Activated naive CD4-positive, alpha-beta T cell treated with anti-CD3 and anti-CD28 coated beads, Interleukin-2, amount 50 U/mL, for 72 hours (primary cell): ENCODE results near the gene CD300LD. TPM values are rescaled to one million over a fixed set of nuclear protein-coding genes. Genes with fewer than 3 reads are reported as not detected.
A peak's percentile ranks its signal among the peaks of the same experiment; 100 is the strongest.

Source experiments
- ATAC-seq, 2 donors: fragments of 150-1000 bp; cut with Tn5 transposase; 2 replicates each; pipeline ENCODE4 v1.10.0; 2021; ENCODE audit warnings: mild to moderate bottlenecking in 2 of 2, moderate library complexity in 2 of 2
- DNase-seq, 2 donors: peaks; one replicate each; pipeline ENCODE4 v3.0.0; 2021 to 2022; ENCODE audit warnings: low spot score in 2 of 2
- H3K27ac Mint-ChIP-seq, 2 donors: one replicate each; pipeline ENCODE4 v1.8.0; 2022; ENCODE audit warnings: mild to moderate bottlenecking in 2 of 2, mixed read lengths in 2 of 2
- H3K36me3 Mint-ChIP-seq, 2 donors: one replicate each; pipeline ENCODE4 v1.8.0; 2022; ENCODE audit warnings: mixed read lengths in 2 of 2
- H3K9me3 Mint-ChIP-seq, 2 donors: one replicate each; pipeline ENCODE4 v1.8.0; 2022; ENCODE audit warnings: mixed read lengths in 2 of 2
- total RNA-seq, 2 donors: library from RNA; stranded (reverse); gene quantifications; one replicate each; pipeline ENCODE4 v1.2.3, GENCODE V29; 2022

The CD300LD gene
- total RNA-seq, 2 donors from 2014 or later, result not detected

DNA sequence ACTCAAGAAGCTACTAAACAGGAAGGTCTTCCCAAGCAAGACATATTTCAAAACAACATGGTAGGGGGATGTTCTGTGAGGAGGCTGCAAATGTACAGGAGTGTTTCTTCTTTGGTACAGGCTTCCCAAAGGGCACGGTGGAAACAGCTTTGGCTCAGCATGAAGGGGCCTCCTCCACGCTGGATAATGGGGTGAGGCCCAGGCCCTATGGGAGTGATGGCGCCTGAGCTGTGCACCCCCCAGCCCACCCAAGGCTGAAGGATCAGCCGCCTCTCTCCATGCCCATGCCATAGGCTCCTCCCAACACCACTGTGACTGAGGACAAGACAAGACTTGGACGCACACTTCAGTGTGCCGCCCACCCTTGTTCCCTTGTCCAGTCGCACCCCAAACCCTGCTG, 24.6 kb upstream of the CD300LD start:
- ATAC-seq (no peak), DNase-seq (no peak)
- H3K9me3 Mint-ChIP-seq, result no peaks in the 10 kb centered on the region
- H3K27ac Mint-ChIP-seq, result no peak overlapping the region
- H3K36me3 Mint-ChIP-seq, result no peaks in the 10 kb centered on the region

DNA sequence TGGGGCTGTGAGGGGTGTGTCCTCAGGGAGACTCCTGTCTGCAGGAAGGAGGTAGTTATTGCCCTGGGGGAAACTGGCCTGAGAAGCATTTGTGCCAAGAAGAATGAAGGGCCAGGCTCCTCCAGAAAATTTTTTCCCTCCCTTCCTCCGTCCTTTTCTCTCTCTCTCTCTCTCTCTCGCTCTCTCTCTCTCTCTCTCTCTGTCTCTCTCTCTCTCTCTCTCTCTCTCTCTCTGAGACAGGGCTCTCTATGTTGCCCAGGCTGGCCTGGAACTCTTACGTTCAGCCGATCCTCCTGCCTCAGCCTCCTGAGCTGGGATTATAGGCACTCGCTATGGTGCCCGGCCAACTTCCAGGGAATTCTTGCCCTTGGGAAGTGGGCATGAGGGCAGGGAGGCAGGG, 20.0 kb upstream of the CD300LD start:
- Mint-ChIP-seq H3K36me3 (no peaks in the 10 kb centered on the region), H3K9me3 (no peaks in the 10 kb centered on the region), H3K27ac (no peak overlapping the region)
- no peak for DNase-seq
- no peak for ATAC-seq

DNA sequence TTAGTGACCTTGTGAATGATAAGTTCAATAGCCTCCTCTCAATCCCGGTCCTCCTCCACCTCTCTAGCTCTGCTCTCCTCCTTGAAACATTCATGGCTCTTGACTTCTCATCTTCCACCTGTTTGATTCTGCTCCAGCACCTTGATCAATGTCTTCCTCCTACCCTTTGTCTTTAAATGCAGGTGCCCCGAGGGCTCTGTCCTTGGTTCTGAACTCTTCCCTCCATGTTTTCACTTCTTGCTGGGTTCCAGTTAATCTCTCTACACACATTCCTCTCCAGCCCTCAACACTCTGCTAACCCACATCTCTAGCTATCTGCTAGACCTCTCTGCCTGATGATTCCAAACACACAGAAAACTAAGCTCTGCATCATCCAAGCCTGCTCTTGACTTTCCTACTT, 18.0 kb upstream of the CD300LD start:
- ATAC-seq (no peak), DNase-seq (no peak)
- Mint-ChIP-seq H3K27ac (no peak overlapping the region), H3K36me3 (no peaks in the 10 kb centered on the region), H3K9me3 (no peaks in the 10 kb centered on the region)

DNA sequence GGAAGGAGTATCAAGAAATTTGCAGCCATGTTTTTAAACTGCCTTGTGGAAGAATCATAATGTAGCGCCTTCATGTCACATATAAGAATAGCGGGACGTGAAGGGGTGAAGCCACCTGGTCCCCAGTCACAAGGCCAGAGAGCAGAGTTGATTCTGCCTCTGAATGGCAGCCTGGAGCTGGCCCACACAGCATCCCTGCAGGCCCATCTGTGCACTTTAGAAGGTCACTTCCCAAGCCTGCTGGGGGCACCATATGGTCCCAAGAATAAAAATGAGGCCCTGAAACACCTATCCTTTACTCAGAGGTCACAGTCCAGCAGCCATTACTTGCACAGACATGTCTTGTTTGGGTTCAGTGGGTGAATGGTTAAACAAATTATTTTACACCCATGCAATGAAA, 16.4 kb upstream of the CD300LD start:
- H3K9me3 Mint-ChIP-seq, result no peaks in the 10 kb centered on the region
- no peak overlapping the region for H3K27ac Mint-ChIP-seq
- ATAC-seq, result no peak
- no peaks in the 10 kb centered on the region for H3K36me3 Mint-ChIP-seq
- no peak for DNase-seq

DNA sequence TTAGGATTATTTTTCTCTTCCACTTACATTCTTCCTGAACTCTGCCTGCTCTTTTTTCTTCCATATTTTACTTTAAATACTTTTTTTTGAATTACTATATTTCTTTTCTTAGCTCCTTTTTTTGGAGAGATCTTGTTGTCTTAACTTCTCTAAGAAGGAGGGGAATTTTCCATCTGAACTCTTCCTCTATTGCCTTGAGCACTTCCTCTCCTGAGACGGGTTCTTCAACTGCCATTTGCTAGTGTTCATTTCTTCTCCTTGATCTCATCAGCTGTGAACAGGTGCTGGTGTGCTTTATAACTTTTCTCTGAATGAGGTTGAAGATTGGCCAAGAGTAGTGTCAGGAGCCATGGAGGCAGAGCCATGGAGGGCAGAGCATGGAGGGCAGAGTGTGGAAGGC, 15.1 kb upstream of the CD300LD start:
- ATAC-seq (no peak), DNase-seq (no peak)
- Mint-ChIP-seq H3K36me3 (no peaks in the 10 kb centered on the region), H3K9me3 (no peaks in the 10 kb centered on the region), H3K27ac (no peak overlapping the region)

DNA sequence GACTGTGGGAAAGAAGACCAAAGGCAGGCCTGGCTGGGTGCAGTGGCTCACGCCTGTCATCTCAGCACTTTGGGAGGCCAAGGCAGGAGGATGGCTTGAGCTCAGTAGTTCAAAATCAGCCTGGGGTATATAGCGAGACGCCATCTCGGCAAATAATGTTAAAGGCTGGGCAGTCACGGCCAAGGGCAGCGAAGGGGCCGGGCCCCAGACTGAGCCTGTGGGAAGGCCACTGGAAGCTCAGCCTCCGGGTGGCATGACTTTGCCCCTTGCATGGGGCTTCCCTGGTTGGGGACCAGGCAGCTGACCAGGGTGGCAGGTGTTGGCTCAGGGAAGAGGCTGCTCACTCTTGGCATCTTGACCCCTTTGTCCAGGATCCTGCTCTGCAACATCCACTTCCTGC, 14.0 kb upstream of the CD300LD start:
- Mint-ChIP-seq H3K9me3 (no peaks in the 10 kb centered on the region), H3K36me3 (no peaks in the 10 kb centered on the region), H3K27ac (no peak overlapping the region)
- DNase-seq, result no peak
- ATAC-seq, result no peak

DNA sequence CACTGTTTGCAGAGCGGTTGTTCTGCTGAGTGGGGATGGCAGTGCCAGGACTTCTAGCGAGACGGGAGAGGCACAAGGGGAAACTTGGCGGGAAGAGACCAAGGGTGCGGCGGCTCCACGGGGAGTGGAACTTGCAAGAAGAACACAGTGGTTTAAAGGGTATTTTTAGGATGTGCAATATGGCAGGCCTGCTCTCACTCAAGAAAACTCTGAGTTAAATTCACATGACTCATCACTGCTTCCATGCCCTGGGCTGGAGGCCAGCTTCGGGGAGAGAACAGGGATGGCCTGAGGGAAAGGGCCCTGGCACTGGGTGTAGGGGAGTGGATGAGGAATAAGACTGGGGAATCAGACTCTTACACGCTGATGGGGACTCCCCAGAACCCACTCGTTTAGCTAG, 13.3 kb upstream of the CD300LD start:
- Mint-ChIP-seq H3K9me3 (no peaks in the 10 kb centered on the region), H3K36me3 (no peaks in the 10 kb centered on the region), H3K27ac (no peak overlapping the region)
- ATAC-seq (no peak), DNase-seq (no peak)

DNA sequence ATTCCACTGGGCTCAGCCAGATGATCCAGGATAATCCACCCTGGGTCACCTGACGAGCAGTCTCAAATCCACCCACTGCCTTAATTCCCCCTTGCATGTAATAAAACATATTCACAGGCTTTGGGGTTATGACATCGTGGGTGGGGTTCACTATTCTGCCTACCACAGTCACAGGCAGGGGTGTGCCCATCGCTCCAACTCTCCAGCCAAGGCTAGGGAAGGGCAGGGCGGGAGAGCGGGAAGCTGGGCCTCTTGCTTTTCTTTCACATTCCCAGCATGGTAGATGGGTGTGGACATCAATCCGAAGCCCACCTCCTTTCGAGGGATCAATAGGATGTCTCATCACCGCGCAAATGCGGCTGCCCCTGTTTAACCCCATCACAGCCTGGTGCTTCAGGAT, 12.7 kb upstream of the CD300LD start:
- DNase-seq (no peak), ATAC-seq (no peak)
- Mint-ChIP-seq H3K9me3 (no peaks in the 10 kb centered on the region), H3K27ac (no peak overlapping the region), H3K36me3 (no peaks in the 10 kb centered on the region)

DNA sequence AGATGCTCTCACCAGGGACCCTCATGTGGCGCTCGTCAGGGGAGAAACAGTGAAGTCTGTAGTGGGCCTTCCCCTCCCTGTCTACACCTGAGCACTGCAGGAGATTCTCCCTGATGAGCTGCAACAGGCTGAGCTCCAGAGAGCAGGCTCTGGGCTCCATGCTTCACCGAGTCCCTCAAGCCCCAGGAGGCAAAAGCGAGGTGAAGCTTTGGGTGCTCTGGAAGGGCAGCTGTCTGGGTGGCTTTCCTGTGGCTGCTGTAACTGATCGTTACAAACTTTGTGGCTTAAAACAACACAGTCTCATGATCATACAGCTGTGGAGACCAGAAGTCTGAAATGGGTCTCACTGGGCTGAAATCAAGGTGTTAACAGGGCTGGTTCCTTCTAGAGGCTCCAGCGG, 12.1 kb upstream of the CD300LD start:
- DNase-seq, result no peak
- ATAC-seq, result no peak
- Mint-ChIP-seq H3K27ac (no peak overlapping the region), H3K9me3 (no peaks in the 10 kb centered on the region), H3K36me3 (no peaks in the 10 kb centered on the region)

DNA sequence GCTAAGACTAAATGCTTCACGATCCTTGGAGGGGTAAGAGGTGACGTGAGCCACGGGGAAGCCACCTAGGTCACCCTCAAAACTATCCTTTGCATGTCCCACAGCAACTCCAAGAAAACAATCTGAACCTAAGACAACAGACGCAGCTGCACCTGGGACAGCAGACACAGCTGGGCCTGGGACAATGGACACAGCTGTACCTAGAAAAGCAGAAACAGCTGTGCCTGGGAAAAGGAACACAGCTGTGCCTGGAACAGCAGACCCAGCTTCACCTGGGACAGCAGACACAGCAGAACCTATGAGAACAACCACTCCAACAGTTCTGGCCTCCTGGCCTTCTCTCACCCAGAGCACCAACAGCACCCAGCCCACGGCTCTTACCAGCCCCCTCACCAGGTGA, 11.7 kb upstream of the CD300LD start:
- Mint-ChIP-seq H3K27ac (no peak overlapping the region), H3K9me3 (no peaks in the 10 kb centered on the region), H3K36me3 (no peaks in the 10 kb centered on the region)
- no peak for DNase-seq
- ATAC-seq, result no peak

DNA sequence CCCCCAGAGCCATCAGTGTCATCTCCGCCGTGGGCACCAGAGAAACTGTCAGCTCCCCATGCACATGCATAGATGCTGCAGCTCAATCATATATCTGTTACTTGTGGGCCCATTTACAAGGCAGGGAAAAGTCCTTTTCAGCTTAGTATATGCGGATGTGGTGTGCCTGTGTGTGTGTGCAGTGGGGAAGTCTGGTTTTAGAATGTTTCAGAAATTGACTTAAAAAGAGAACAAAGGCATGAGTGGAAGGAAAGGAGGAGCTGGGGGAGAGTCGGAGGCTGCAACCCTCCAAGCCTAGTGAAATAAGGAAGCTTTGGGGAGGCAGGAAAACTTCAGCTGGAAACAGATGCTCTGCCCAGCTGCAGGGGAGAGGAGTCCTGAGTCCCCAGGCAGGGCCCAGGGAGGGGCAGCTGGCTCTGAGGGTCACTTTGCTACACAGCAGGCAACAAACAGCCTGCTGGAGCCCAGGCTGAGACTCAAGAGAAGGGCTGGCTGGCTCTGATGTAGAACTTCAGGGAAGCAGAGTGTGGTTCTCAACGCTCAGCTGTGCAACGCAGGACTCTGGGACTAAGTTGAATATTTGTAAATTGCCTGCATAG, 11.1 kb upstream of the CD300LD start:
- ATAC-seq (no peak), DNase-seq (no peak)
- Mint-ChIP-seq H3K27ac (no peak overlapping the region), H3K9me3 (no peaks in the 10 kb centered on the region), H3K36me3 (no peaks in the 10 kb centered on the region)

DNA sequence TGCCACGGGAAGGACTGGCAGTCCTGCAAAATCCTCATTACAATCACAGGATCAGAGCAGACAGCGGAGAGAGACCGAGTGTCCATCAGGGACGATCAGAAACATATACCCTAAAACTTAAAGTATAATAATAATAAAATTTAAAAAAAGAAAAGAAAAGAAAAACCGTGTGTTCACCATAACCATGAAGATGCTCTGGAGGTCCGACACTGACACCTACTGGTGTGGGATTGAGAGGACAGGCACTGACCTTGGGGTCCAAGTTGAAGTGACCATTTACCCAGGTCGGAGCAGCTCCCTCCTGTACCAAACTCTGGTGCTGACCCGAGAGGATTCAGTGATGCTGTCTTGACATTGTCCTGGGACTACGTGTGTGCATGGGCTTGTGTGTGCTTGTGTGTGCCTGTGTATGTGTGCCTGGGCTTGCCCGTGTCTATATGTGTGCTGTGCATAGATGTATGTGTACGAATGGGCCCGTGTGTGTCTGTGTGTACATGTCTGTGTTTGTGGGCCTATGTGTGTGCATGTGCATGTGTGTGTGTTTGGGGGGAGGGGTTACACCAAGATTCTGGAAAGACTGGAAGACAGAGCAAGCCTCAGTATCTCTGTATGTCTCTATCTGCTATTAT, 10.0 kb upstream of the CD300LD start:
- ATAC-seq, result peak in 1 of 2 donors; percentile 56
- Mint-ChIP-seq H3K36me3 (no peaks in the 10 kb centered on the region), H3K27ac (no peak overlapping the region), H3K9me3 (no peaks in the 10 kb centered on the region)
- DNase-seq, result peak in 1 of 2 donors; percentile 46

DNA sequence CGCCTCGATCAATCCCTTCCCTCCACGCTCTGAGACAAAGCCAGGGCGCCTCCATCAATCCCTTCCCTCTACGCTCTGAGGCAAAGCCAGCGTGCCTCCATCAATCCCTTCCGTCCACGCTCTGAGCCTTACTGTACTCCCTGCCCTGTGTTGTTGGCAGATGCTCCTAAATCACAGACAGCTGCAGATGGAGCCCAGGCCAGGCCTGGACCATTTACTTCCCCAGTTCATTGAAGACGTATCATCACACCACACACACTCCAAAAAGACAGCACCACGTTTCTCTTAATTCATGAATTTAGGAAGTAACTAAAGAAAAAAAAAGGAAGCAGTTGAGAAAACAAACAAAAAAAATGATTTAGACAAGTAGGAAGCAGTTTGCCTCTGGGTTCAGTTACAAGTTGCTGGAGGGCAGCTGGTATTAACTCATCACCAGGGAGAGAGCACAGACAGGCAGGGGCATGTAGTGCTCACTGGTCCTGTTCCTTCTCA, 7.4 kb upstream of the CD300LD start:
- no peaks in the 10 kb centered on the region for H3K36me3 Mint-ChIP-seq
- DNase-seq (no peak), ATAC-seq (no peak)
- H3K27ac Mint-ChIP-seq, result peak overlapping the region in 1 of 2 donors; percentile 23
- H3K9me3 Mint-ChIP-seq, result no peaks in the 10 kb centered on the region

DNA sequence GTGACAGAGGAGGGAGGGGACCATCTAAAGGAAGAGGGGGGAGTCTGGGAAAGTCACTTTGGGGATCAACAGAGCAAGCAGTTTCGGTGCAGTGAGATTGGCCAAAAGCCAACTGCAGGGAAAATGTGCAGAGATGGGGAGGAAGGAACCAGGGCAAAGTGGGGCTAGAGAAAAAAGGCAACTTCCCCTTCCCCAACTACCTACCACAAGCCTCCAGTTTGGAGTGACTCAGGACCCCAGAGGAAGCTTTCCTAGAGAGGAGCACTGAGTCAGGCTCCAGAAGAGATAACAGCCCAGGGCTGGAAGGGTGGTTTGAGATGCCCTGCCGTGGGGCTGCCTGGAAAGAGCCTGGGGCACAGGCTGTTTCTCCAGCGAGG, 6.9 kb upstream of the CD300LD start:
- ATAC-seq (peak in 1 of 2 donors; percentile 28), DNase-seq (no peak)
- Mint-ChIP-seq H3K36me3 (no peaks in the 10 kb centered on the region), H3K27ac (peak overlapping the region in 1 of 2 donors; percentile 23), H3K9me3 (no peaks in the 10 kb centered on the region)

DNA sequence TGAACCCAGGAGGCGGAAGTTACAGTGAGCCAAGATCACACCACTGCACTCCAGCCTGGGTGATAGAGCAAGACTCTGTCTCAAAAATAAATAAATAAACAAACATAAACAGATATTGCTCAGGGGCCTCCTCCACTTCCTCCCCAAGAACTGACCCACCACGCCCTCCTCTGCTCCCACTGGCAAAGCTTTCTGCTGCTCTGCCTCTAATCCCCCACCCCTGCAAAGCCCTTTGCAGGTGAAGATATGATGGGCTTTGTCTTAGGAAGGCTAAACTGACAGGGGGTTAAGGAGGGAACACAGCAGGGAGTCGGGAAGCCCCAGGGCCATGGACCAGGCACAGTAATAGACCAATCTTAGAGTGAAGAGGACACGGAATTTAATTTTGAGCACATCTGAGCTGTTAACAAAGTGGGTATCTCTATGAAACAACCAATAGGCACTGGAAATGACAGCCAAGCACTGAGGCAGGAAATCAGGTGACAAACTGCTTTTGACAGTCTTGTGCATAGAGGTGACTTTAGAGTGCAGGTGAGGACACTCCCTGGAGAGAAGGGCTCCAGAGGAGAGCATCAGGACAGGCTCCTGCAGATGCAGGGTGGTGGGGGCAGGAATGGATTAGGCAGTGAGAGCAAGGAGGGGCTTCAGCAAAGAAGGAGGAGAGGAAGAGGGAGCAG, 6.4 kb upstream of the CD300LD start:
- Mint-ChIP-seq H3K27ac (peak overlapping the region in 1 of 2 donors; percentile 36), H3K9me3 (no peaks in the 10 kb centered on the region), H3K36me3 (no peaks in the 10 kb centered on the region)
- DNase-seq (no peak), ATAC-seq (no peak)

DNA sequence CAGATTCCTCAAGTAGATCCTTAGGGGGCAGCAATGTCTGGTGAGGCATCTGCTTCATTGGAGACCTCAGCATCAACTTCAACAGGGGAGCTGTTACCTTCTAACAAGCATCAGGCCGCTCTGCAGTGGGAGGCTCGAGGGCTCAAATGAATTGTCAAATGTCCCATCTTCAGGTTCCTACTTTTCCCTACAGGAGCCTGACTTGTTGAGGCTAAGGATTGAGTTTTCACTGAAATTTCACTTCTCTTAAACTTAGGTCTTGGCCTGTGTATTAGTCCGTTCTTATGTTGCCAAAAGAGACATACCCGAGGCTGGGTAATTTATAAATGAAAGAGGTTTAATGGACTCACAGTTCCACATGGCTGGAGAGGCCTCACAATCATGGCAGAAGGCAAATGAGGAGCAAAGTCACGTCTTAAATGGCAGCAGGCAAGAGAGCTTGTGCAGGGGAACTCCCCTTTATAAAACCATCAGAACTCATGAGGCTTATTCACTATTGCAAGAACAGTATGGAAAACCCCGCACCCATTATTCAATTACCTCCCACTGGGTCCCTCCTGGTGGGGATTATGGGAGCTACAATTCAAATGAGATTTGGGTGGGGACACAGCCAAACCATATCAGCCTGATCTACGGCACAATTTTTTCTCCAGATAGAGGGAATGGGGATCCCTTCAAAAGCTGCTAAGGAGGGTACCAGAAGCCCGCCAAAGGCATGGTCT, 5.1 kb upstream of the CD300LD start:
- DNase-seq, result no peak
- no peaks in the 10 kb centered on the region for H3K9me3 Mint-ChIP-seq
- H3K27ac Mint-ChIP-seq, result no peak overlapping the region
- ATAC-seq, result no peak
- no peaks in the 10 kb centered on the region for H3K36me3 Mint-ChIP-seq

DNA sequence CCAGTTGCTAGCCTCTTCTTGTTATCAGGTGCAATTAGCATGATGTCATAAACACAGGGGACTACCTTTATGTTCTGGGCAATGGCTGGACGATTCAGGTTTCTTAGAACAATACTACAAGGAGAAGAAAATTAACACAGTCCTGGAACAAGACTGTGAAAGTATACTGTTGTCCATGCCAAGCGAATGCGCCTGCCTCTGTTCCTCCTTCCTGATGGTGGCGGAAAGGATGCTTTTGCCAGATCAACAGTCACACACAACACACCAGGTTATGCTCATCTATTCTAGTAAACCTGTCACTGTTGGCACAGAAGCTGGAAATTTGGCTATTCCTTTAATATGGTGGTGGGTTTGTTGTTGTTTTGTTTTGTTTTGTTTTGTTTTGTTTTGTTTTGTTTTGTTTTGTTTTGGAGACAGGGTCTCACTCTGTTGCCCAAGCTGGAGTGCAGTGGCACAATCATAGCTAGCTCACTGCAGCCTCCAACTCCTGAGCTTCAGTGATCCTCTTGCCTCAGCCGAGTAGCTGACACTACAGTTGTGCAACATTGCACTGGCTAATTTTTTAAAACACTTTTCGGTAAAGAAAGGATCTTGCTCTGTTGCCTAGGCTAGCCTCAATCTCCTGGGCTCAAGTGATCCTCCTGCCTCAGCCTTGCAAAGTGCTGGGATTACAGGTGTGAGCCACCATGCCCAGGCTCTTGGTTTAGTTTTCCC, 3.1 kb upstream of the CD300LD start:
- no peak for DNase-seq
- no peak for ATAC-seq
- Mint-ChIP-seq H3K9me3 (no peaks in the 10 kb centered on the region), H3K27ac (no peak overlapping the region), H3K36me3 (no peaks in the 10 kb centered on the region)
